GM23338 (cell line): ENCODE measurements around the gene NEK4. TPM values are rescaled to one million over a fixed set of nuclear protein-coding genes. Genes with fewer than 3 reads are reported as not detected.

Source experiments
- CTCF ChIP-seq, 2 experiments: fragments of 200-600 bp in 1 of 2; sonication (generic) in 1 of 2; conservative IDR thresholded peaks; 2 replicates each; pipeline versions ENCODE4 v1.5.1 to v1.6.1; 2016 to 2017; ENCODE audit warnings: antibody characterized with exemption in 2 of 2, low read depth in 2 of 2, mild to moderate bottlenecking in 2 of 2, moderate library complexity in 1 of 2
- EZH2 ChIP-seq: fragments of 200-600 bp; sonication (generic); IDR thresholded peaks from one replicate; pipeline ENCODE4 v1.8.0; 2017; ENCODE audit warnings: antibody characterized with exemption, mild to moderate bottlenecking, low read depth; ENCODE audit not compliant: unreplicated experiment
- JUNB ChIP-seq: IDR thresholded peaks from one replicate; pipeline ENCODE4 v1.6.1; 2016; ENCODE audit warnings: antibody characterized with exemption; ENCODE audit not compliant: unreplicated experiment
- NANOG ChIP-seq: IDR thresholded peaks from 2 replicates; pipeline ENCODE4 v1.6.1; 2016; ENCODE audit warnings: antibody characterized with exemption, borderline replicate concordance
- POLR2AphosphoS5 ChIP-seq: IDR thresholded peaks from 2 replicates; pipeline ENCODE4 v1.6.1; 2016; ENCODE audit warnings: antibody characterized with exemption, low read depth
- REST ChIP-seq: IDR thresholded peaks from one replicate; pipeline ENCODE4 v1.6.1; 2018; ENCODE audit warnings: antibody characterized with exemption; ENCODE audit not compliant: unreplicated experiment
- STAT1 ChIP-seq: IDR thresholded peaks from one replicate; pipeline ENCODE4 v1.6.1; 2016; ENCODE audit warnings: antibody characterized with exemption; ENCODE audit not compliant: unreplicated experiment
- ZNF331 ChIP-seq: fragments of 250-450 bp; sonication (Bioruptor Pico); IDR thresholded peaks from 2 replicates; pipeline ENCODE4 v1.5.0; 2020; ENCODE audit warnings: low read depth, mild to moderate bottlenecking, moderate library complexity
- ZNF462 ChIP-seq: fragments of 250-450 bp; sonication (Bioruptor Pico); IDR thresholded peaks from 2 replicates; pipeline ENCODE4 v1.5.0; 2020; ENCODE audit warnings: mild to moderate bottlenecking, moderate library complexity
- polyA plus RNA-seq: library from polyadenylated mRNA; unstranded; fragments of >200 nt; fragmentation: Nextera tagmentation; extraction: Ambion mirVana; gene quantifications from 2 replicates; pipeline ENCODE4 v1.2.1, GENCODE V29; 2016
- total RNA-seq: library from RNA; depleted of rRNA; stranded (reverse); fragments of >200 nt; shearing (Covaris generic); gene quantifications from 2 replicates; pipeline ENCODE4 v1.2.3, GENCODE V29; 2014

The NEK4 gene
- total and polyA plus RNA-seq, 2 experiments from 2014 or later: 8.6 to 42.7 TPM

GRCh38 chr3:52805270-52806039, 34.7 kb upstream of the NEK4 start (continued):
- TF ChIP-seq ZNF462 (CRISPR knock-in tag) (no peak), STAT1 (no peak), CTCF (conservative IDR thresholded peaks at IDR 0.05; ENCODE audit: low read depth in 2 of 2) (no peak), EZH2 (no peak), ZNF331 (CRISPR knock-in tag) (no peak), NANOG (no peak), POLR2AphosphoS5 (no peak), JUNB (no peak), REST (no peak)
